ENCODE data around the gene COL25A1. TPM values are rescaled to one million over a fixed set of nuclear protein-coding genes. Genes with fewer than 3 reads are reported as not detected.

The COL25A1 gene
- total RNA-seq, 1 donor from 2014 or later = 3.9 TPM

- Mint-ChIP-seq H3K4me3 (ENCODE audit: low read depth) (no peak overlapping the region), H3K4me1 (ENCODE audit: low read depth) (no peaks in the 10 kb centered on the region), H3K36me3 (ENCODE audit: insufficient read depth) (no peaks in the 10 kb centered on the region), H3K27me3 (no peaks in the 10 kb centered on the region), H3K9me3 (ENCODE audit: low read depth) (no peaks in the 10 kb centered on the region), H3K27ac (no peak overlapping the region)
- TF ChIP-seq CTCF (IDR thresholded peaks at IDR 0.05; ENCODE audit: unreplicated experiment) = no peak
- no peak for DNase-seq (ENCODE audit: low spot score, unreplicated experiment)
Observed at GRCh38 chr4:109067508-109068235, 234.8 kb downstream of the COL25A1 start.

- Mint-ChIP-seq H3K9me3 (ENCODE audit: low read depth) (no peaks in the 10 kb centered on the region), H3K27ac (no peak overlapping the region), H3K4me3 (ENCODE audit: low read depth) (no peak overlapping the region), H3K4me1 (ENCODE audit: low read depth) (no peaks in the 10 kb centered on the region), H3K27me3 (no peaks in the 10 kb centered on the region), H3K36me3 (ENCODE audit: insufficient read depth) (no peaks in the 10 kb centered on the region)
- no peak for DNase-seq (ENCODE audit: low spot score, unreplicated experiment)
- no peak for TF ChIP-seq CTCF (IDR thresholded peaks at IDR 0.05; ENCODE audit: unreplicated experiment)
Observed at GRCh38 chr4:109065006-109065405, 237.5 kb downstream of the COL25A1 start.

- TF ChIP-seq CTCF (IDR thresholded peaks at IDR 0.05; ENCODE audit: unreplicated experiment) = no peak
- H3K4me1 Mint-ChIP-seq (ENCODE audit: low read depth) = no peaks in the 10 kb centered on the region
- DNase-seq (ENCODE audit: low spot score, unreplicated experiment) = no peak
- H3K27ac Mint-ChIP-seq = no peak overlapping the region
- H3K36me3 Mint-ChIP-seq (ENCODE audit: insufficient read depth) = no peaks in the 10 kb centered on the region
- no peak overlapping the region for H3K4me3 Mint-ChIP-seq (ENCODE audit: low read depth)
- H3K27me3 Mint-ChIP-seq = no peaks in the 10 kb centered on the region
- no peaks in the 10 kb centered on the region for H3K9me3 Mint-ChIP-seq (ENCODE audit: low read depth)
Observed at GRCh38 chr4:109053257-109053656, 249.2 kb downstream of the COL25A1 start.

GRCh38 chr4:109052821-109053220 lies 249.6 kb downstream of the COL25A1 start:
- no peak for DNase-seq (ENCODE audit: low spot score, unreplicated experiment)
- no peak for TF ChIP-seq CTCF (IDR thresholded peaks at IDR 0.05; ENCODE audit: unreplicated experiment)
- Mint-ChIP-seq H3K27ac (no peak overlapping the region), H3K4me3 (ENCODE audit: low read depth) (no peak overlapping the region), H3K4me1 (ENCODE audit: low read depth) (no peaks in the 10 kb centered on the region), H3K9me3 (ENCODE audit: low read depth) (no peaks in the 10 kb centered on the region), H3K27me3 (no peaks in the 10 kb centered on the region), H3K36me3 (ENCODE audit: insufficient read depth) (no peaks in the 10 kb centered on the region)

GRCh38 chr4:109051054-109051453 lies 251.4 kb downstream of the COL25A1 start:
- Mint-ChIP-seq H3K36me3 (ENCODE audit: insufficient read depth) (no peaks in the 10 kb centered on the region), H3K4me1 (ENCODE audit: low read depth) (no peaks in the 10 kb centered on the region), H3K9me3 (ENCODE audit: low read depth) (no peaks in the 10 kb centered on the region), H3K27me3 (no peaks in the 10 kb centered on the region), H3K4me3 (ENCODE audit: low read depth) (no peak overlapping the region), H3K27ac (no peak overlapping the region)
- no peak for TF ChIP-seq CTCF (IDR thresholded peaks at IDR 0.05; ENCODE audit: unreplicated experiment)
- no peak for DNase-seq (ENCODE audit: low spot score, unreplicated experiment)
